H9 (cell line): Measurements from ENCODE around the gene DAAM2. TPM values are rescaled to one million over a fixed set of nuclear protein-coding genes. Genes with fewer than 3 reads are reported as not detected.

ENCODE experiments used
- DNase-seq: peaks from one replicate; pipeline ENCODE4 v3.0.0-alpha.2; 2017
- H2AFZ ChIP-seq: one replicate; pipeline ENCODE4 v1.6.1; 2013; ENCODE audit warnings: mild to moderate bottlenecking, low read length, control low read depth, moderate library complexity
- H2AK5ac ChIP-seq: 2 replicates; pipeline ENCODE4 v1.6.1; 2013; ENCODE audit warnings: low read length, control low read depth, mixed read lengths; ENCODE audit not compliant: insufficient read length
- H2BK120ac ChIP-seq: one replicate; pipeline ENCODE4 v1.6.1; 2013; ENCODE audit warnings: low read depth, mild to moderate bottlenecking, low read length, control low read depth, inconsistent platforms; ENCODE audit not compliant: poor library complexity, severe bottlenecking
- H2BK12ac ChIP-seq: 2 replicates; pipeline ENCODE4 v1.6.1; 2013; ENCODE audit warnings: low read length, control low read depth, mixed read lengths, low read depth; ENCODE audit not compliant: insufficient read length
- H2BK15ac ChIP-seq: 2 replicates; pipeline ENCODE4 v1.6.1; 2013; ENCODE audit warnings: low read depth, low read length, control low read depth
- H2BK20ac ChIP-seq: one replicate; pipeline ENCODE4 v1.6.1; 2013; ENCODE audit warnings: low read depth, mild to moderate bottlenecking, low read length, control low read depth, inconsistent platforms; ENCODE audit not compliant: poor library complexity, severe bottlenecking
- H2BK5ac ChIP-seq: 2 replicates; pipeline ENCODE4 v1.6.1; 2013; ENCODE audit warnings: low read length, control low read depth, mixed read lengths; ENCODE audit not compliant: insufficient read length
- H3K14ac ChIP-seq: 2 replicates; pipeline ENCODE4 v1.6.1; 2013; ENCODE audit warnings: low read length, control low read depth; ENCODE audit not compliant: insufficient read depth
- H3K18ac ChIP-seq: 2 replicates; pipeline ENCODE4 v1.6.1; 2013; ENCODE audit warnings: low read depth, mild to moderate bottlenecking, mixed read lengths, low read length, control low read depth; ENCODE audit not compliant: insufficient read length
- H3K23ac ChIP-seq: 2 replicates; pipeline ENCODE4 v1.6.1; 2013; ENCODE audit warnings: low read length, control low read depth, mixed read lengths, low read depth; ENCODE audit not compliant: insufficient read length
- H3K23me2 ChIP-seq: 2 replicates; pipeline ENCODE4 v1.6.1; 2013; ENCODE audit warnings: low read depth, mild to moderate bottlenecking, mixed read lengths, low read length, control low read depth; ENCODE audit not compliant: insufficient read length, poor library complexity, severe bottlenecking
- H3K27ac ChIP-seq: 2 replicates; pipeline ENCODE4 v1.5.1; 2013; ENCODE audit warnings: low read length, control low read depth, mixed read lengths, low read depth; ENCODE audit not compliant: insufficient read length
- H3K27me3 ChIP-seq: 2 replicates; pipeline ENCODE4 v1.6.1; 2013; ENCODE audit warnings: low read length, control low read depth, inconsistent platforms; ENCODE audit not compliant: insufficient read depth
- H3K4ac ChIP-seq: 2 replicates; pipeline ENCODE4 v1.6.1; 2013; ENCODE audit warnings: low read depth, mild to moderate bottlenecking, control low read depth, inconsistent platforms, low read length, moderate library complexity
- H3K4me1 ChIP-seq: 2 replicates; pipeline ENCODE4 v1.6.1; 2013; ENCODE audit warnings: low read length, control low read depth, inconsistent platforms; ENCODE audit not compliant: insufficient read depth
- H3K4me2 ChIP-seq: 2 replicates; pipeline ENCODE4 v1.6.1; 2013; ENCODE audit warnings: low read length, control low read depth, mixed read lengths; ENCODE audit not compliant: insufficient read length, insufficient read depth
- H3K56ac ChIP-seq: 2 replicates; pipeline ENCODE4 v1.6.1; 2013; ENCODE audit warnings: low read depth, mild to moderate bottlenecking, mixed read lengths, low read length, control low read depth; ENCODE audit not compliant: insufficient read length
- H3K79me1 ChIP-seq: 2 replicates; pipeline ENCODE4 v1.6.1; 2013; ENCODE audit warnings: low read depth, mild to moderate bottlenecking, moderate library complexity, low read length, control low read depth, inconsistent platforms; ENCODE audit not compliant: insufficient read depth, poor library complexity, severe bottlenecking
- H3K79me2 ChIP-seq: 2 replicates; pipeline ENCODE4 v1.6.1; 2013; ENCODE audit warnings: low read length, control low read depth, inconsistent platforms; ENCODE audit not compliant: insufficient read depth
- H3K9ac ChIP-seq: 2 replicates; pipeline ENCODE4 v1.6.1; 2013; ENCODE audit warnings: low read length, control low read depth, mixed read lengths; ENCODE audit not compliant: insufficient read length; ENCODE audit errors: extremely low read depth
- H3K9me3 ChIP-seq: one replicate; pipeline ENCODE4 v1.6.1; 2013; ENCODE audit warnings: low read depth, low read length, inconsistent platforms; ENCODE audit not compliant: control insufficient read depth
- H3T11ph ChIP-seq: one replicate; pipeline ENCODE4 v1.6.1; 2013; ENCODE audit warnings: mild to moderate bottlenecking, low read length, control low read depth, inconsistent platforms
- H4K20me1 ChIP-seq: one replicate; pipeline ENCODE4 v1.6.1; 2013; ENCODE audit not compliant: control insufficient read depth, insufficient read length, insufficient read depth
- H4K5ac ChIP-seq: 2 replicates; pipeline ENCODE4 v1.6.1; 2013; ENCODE audit warnings: low read depth, mild to moderate bottlenecking, mixed read lengths, low read length, control low read depth; ENCODE audit not compliant: insufficient read length
- H4K8ac ChIP-seq: replicated peaks from 2 replicates; pipeline ENCODE4 v1.6.1; 2013; ENCODE audit warnings: low read length, control low read depth, mixed read lengths, low read depth; ENCODE audit not compliant: insufficient read length
- H4K91ac ChIP-seq: 2 replicates; pipeline ENCODE4 v1.6.1; 2013; ENCODE audit warnings: low read depth, mild to moderate bottlenecking, moderate library complexity, mixed read lengths, low read length, control low read depth; ENCODE audit not compliant: insufficient read length
- H3K27ac Mint-ChIP-seq, 3 experiments: 2 replicates in 2 of 3; 3 replicates in 1 of 3; pipeline ENCODE4 v1.8.0; 2020 to 2021; ENCODE audit warnings: mixed read lengths in 3 of 3, mild to moderate bottlenecking in 1 of 3, moderate library complexity in 1 of 3
- H3K27me3 Mint-ChIP-seq: 2 replicates; pipeline ENCODE4 v1.8.0; 2021; ENCODE audit warnings: low read depth, mild to moderate bottlenecking, moderate library complexity, mixed read lengths
- H3K36me3 Mint-ChIP-seq, 3 experiments: 2 replicates in 2 of 3; 3 replicates in 1 of 3; pipeline ENCODE4 v1.8.0; 2020 to 2021; ENCODE audit warnings: low read depth in 3 of 3, mixed read lengths in 3 of 3; ENCODE audit not compliant: insufficient read depth in 1 of 3
- H3K4me1 Mint-ChIP-seq, 2 experiments: 2 replicates each; pipeline ENCODE4 v1.8.0; 2020; ENCODE audit warnings: mixed read lengths in 2 of 2
- H3K4me3 Mint-ChIP-seq, 2 experiments: 2 replicates in 1 of 2; 3 replicates in 1 of 2; pipeline ENCODE4 v1.8.0; 2020 to 2021; ENCODE audit warnings: mild to moderate bottlenecking in 2 of 2, mixed read lengths in 2 of 2, moderate library complexity in 1 of 2
- H3K9me3 Mint-ChIP-seq, 2 experiments: 2 replicates in 1 of 2; 3 replicates in 1 of 2; pipeline ENCODE4 v1.8.0; 2020; ENCODE audit warnings: mild to moderate bottlenecking in 2 of 2, mixed read lengths in 2 of 2, moderate library complexity in 1 of 2
- WGBS: extraction: QIAGEN DNeasy Blood & Tissue Kit; methylation state at CpG from one replicate; pipeline ENCODE4 v1.1.7; 2013; ENCODE audit warnings: missing lambda C conversion rate, low lambda C conversion rate, mixed read lengths; ENCODE audit not compliant: insufficient read length; ENCODE audit errors: extremely low coverage; 5-methylcytosine and 5-hydroxymethylcytosine counted together
- total RNA-seq: library from RNA; stranded (reverse); gene quantifications from 2 replicates; pipeline ENCODE4 v1.2.1, GENCODE V29; 2021
- TF ChIP-seq, protein P1 (sequence below): fragments of 200-600 bp; sonication (generic); conservative IDR thresholded peaks from 3 replicates; pipeline ENCODE4 v1.8.0; 2021; ENCODE audit warnings: antibody characterized with exemption, mild to moderate bottlenecking

DAAM2 gene
- total RNA-seq, 1 experiment from 2014 or later, result 1.1 TPM

DNA sequence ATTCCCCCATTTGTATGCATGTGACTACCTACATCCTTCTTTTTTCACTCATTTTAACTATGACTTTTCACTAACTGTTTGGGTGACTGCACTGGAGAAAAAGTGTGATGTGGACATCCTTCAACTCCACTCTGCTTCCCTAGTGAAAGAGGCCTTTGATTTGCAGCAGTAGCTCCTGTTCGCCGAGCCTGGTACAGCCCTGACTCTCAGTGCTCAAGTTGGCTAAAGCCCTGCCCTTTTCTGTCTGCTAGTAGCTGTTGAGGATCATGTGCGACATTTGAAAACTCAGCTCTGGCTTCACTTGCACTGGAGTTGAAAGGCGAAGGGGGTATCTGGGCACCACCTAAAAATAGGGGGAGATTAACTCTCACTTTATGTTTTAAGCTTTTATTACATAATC lies 42.1 kb downstream of the DAAM2 start:
- Histone ChIP-seq H3K23ac (no peak overlapping the region), H3K27me3 (no peaks in the 10 kb centered on the region), H3K79me2 (no peaks in the 10 kb centered on the region), H3K27ac (no peak overlapping the region), H3K14ac (no peak overlapping the region), H3K9me3 (no peaks in the 10 kb centered on the region), H3K4me2 (no peak overlapping the region), H2AK5ac (no peak overlapping the region), H4K8ac (no peak overlapping the region), H2BK5ac (no peak overlapping the region), H3T11ph (no peak overlapping the region), H3K4me1 (no peaks in the 10 kb centered on the region), H2BK12ac (no peak overlapping the region), H3K79me1 (no peaks in the 10 kb centered on the region), H2BK120ac (no peak overlapping the region), H4K91ac (no peak overlapping the region), H2BK20ac (no peak overlapping the region), H3K56ac (no peak overlapping the region), H3K9ac (no peak overlapping the region), H3K23me2 (no peaks in the 10 kb centered on the region), H3K18ac (no peak overlapping the region), H4K5ac (no peak overlapping the region), H3K4ac (no peak overlapping the region), H4K20me1 (no peaks in the 10 kb centered on the region), H2AFZ (no peak overlapping the region), H2BK15ac (no peak overlapping the region)
- no peaks in the 10 kb centered on the region for H3K9me3 Mint-ChIP-seq
- TF ChIP-seq, protein P1, sequence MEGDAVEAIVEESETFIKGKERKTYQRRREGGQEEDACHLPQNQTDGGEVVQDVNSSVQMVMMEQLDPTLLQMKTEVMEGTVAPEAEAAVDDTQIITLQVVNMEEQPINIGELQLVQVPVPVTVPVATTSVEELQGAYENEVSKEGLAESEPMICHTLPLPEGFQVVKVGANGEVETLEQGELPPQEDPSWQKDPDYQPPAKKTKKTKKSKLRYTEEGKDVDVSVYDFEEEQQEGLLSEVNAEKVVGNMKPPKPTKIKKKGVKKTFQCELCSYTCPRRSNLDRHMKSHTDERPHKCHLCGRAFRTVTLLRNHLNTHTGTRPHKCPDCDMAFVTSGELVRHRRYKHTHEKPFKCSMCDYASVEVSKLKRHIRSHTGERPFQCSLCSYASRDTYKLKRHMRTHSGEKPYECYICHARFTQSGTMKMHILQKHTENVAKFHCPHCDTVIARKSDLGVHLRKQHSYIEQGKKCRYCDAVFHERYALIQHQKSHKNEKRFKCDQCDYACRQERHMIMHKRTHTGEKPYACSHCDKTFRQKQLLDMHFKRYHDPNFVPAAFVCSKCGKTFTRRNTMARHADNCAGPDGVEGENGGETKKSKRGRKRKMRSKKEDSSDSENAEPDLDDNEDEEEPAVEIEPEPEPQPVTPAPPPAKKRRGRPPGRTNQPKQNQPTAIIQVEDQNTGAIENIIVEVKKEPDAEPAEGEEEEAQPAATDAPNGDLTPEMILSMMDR, result no peak
- no peaks in the 10 kb centered on the region; the same call in 1 of the 2 replicates for H3K27me3 Mint-ChIP-seq
- WGBS, result no CpG with 5 or more reads among the region's 4 CpGs
- H3K27ac Mint-ChIP-seq, result 0 out of 7 replicates have a peak overlapping the region, but pooled peaks of 1 of the 3 experiments have one; percentile 16
- no peaks in the 10 kb centered on the region for H3K36me3 Mint-ChIP-seq
- DNase-seq, result no peak
- H3K4me1 Mint-ChIP-seq, result peaks cover 2 to 22% of the 10 kb centered on the region in 2 experiments
- H3K4me3 Mint-ChIP-seq, result no peak overlapping the region
